ENCODE results near the gene CNTNAP2.
"Not testable (repeated sequence)": the region's sequence is repeated elsewhere in the genome, so short reads cannot be mapped to it uniquely, and the experiment has no call there.

Gene CNTNAP2

GRCh38 chr7:148011753-148012152 lies 1895.2 kb downstream of the CNTNAP2 start:
- DNase-seq, result no peak

- no peak for DNase-seq
Measured at GRCh38 chr7:148014001-148014400, 1897.4 kb downstream of the CNTNAP2 start.

- no peak for DNase-seq
Measured at GRCh38 chr7:148014541-148014940, 1897.9 kb downstream of the CNTNAP2 start.

GRCh38 chr7:148017126-148017525 lies 1900.5 kb downstream of the CNTNAP2 start:
- DNase-seq, result no peak

GRCh38 chr7:148020679-148021078 lies 1904.1 kb downstream of the CNTNAP2 start:
- DNase-seq, result no peak

- no peak for DNase-seq
Measured at GRCh38 chr7:148021507-148022045, 1905.0 kb downstream of the CNTNAP2 start.

GRCh38 chr7:148022832-148023231 lies 1906.2 kb downstream of the CNTNAP2 start:
- DNase-seq, result peak; percentile 48

GRCh38 chr7:148026713-148027112 lies 1910.1 kb downstream of the CNTNAP2 start:
- no peak for DNase-seq

GRCh38 chr7:148028165-148028564 lies 1911.6 kb downstream of the CNTNAP2 start:
- DNase-seq, result no peak

- no peak for DNase-seq
Measured at GRCh38 chr7:148031019-148031418, 1914.4 kb downstream of the CNTNAP2 start.

GRCh38 chr7:148031811-148032210 lies 1915.2 kb downstream of the CNTNAP2 start:
- no peak for DNase-seq

GRCh38 chr7:148035950-148036349 lies 1919.3 kb downstream of the CNTNAP2 start:
- no peak for DNase-seq

- DNase-seq, result no peak
Measured at GRCh38 chr7:148037044-148037443, 1920.4 kb downstream of the CNTNAP2 start.

- DNase-seq, result no peak
Measured at GRCh38 chr7:148041156-148041555, 1924.6 kb downstream of the CNTNAP2 start.

- peak; percentile 75 for DNase-seq
Measured at GRCh38 chr7:148042935-148043631, 1926.5 kb downstream of the CNTNAP2 start.

GRCh38 chr7:148044173-148044572 lies 1927.6 kb downstream of the CNTNAP2 start:
- DNase-seq, result no peak

GRCh38 chr7:148045521-148045920 lies 1928.9 kb downstream of the CNTNAP2 start:
- peak; percentile 74 for DNase-seq

- DNase-seq, result no peak
Measured at GRCh38 chr7:148049068-148049467, 1932.5 kb downstream of the CNTNAP2 start.

GRCh38 chr7:148050492-148051158 lies 1934.0 kb downstream of the CNTNAP2 start:
- DNase-seq, result no peak

GRCh38 chr7:148056406-148056805 lies 1939.8 kb downstream of the CNTNAP2 start:
- no peak for DNase-seq

GRCh38 chr7:148058092-148058491 lies 1941.5 kb downstream of the CNTNAP2 start:
- peak; percentile 78 for DNase-seq

GRCh38 chr7:148058753-148059152 lies 1942.2 kb downstream of the CNTNAP2 start:
- DNase-seq, result no peak

GRCh38 chr7:148060724-148061123 lies 1944.1 kb downstream of the CNTNAP2 start:
- DNase-seq, result no peak

GRCh38 chr7:148078111-148078510 lies 1961.5 kb downstream of the CNTNAP2 start:
- DNase-seq, result not testable (repeated sequence)
